T1000 (cell line): ENCODE results near the gene OSBPL6.

Experiments used
- DNase-seq: peaks from one replicate; lab custom pipeline; 2025; ENCODE audit warnings: mixed read lengths; lab: John Stamatoyannopoulos, UW

The OSBPL6 gene

GRCh38 chr2:178271629-178272333, 77.5 kb downstream of the OSBPL6 start:
- DNase-seq = no peak

GRCh38 chr2:178273787-178274360, 79.6 kb downstream of the OSBPL6 start:
- no peak for DNase-seq

- no peak for DNase-seq
Observed at GRCh38 chr2:178275600-178275999, 81.3 kb downstream of the OSBPL6 start.

- no peak for DNase-seq
Observed at GRCh38 chr2:178277741-178278197, 83.5 kb downstream of the OSBPL6 start.

- no peak for DNase-seq
Observed at GRCh38 chr2:178279142-178279541, 84.8 kb downstream of the OSBPL6 start.

- DNase-seq = no peak
Observed at GRCh38 chr2:178279636-178280035, 85.3 kb downstream of the OSBPL6 start.

- DNase-seq = no peak
Observed at GRCh38 chr2:178280244-178280852, 86.0 kb downstream of the OSBPL6 start.

- no peak for DNase-seq
Observed at GRCh38 chr2:178282075-178282815, 87.9 kb downstream of the OSBPL6 start.

GRCh38 chr2:178283341-178283918, 89.1 kb downstream of the OSBPL6 start:
- DNase-seq = no peak

- DNase-seq = no peak
Observed at GRCh38 chr2:178284613-178285286, 90.4 kb downstream of the OSBPL6 start.

GRCh38 chr2:178285287-178285615, 90.9 kb downstream of the OSBPL6 start:
- DNase-seq = no peak

- no peak for DNase-seq
Observed at GRCh38 chr2:178286636-178287035, 92.3 kb downstream of the OSBPL6 start.

- no peak for DNase-seq
Observed at GRCh38 chr2:178287652-178288344, 93.5 kb downstream of the OSBPL6 start.

GRCh38 chr2:178291703-178292102, 97.4 kb downstream of the OSBPL6 start:
- no peak for DNase-seq

GRCh38 chr2:178292586-178292985, 98.3 kb downstream of the OSBPL6 start:
- no peak for DNase-seq

- DNase-seq = no peak
Observed at GRCh38 chr2:178295115-178295514, 100.8 kb downstream of the OSBPL6 start.

GRCh38 chr2:178295906-178296305, 101.6 kb downstream of the OSBPL6 start:
- DNase-seq = no peak

- no peak for DNase-seq
Observed at GRCh38 chr2:178296394-178297090, 102.2 kb downstream of the OSBPL6 start.

GRCh38 chr2:178297091-178297411, 102.7 kb downstream of the OSBPL6 start:
- DNase-seq = no peak

GRCh38 chr2:178298785-178299212, 104.5 kb downstream of the OSBPL6 start:
- no peak for DNase-seq
